ENCODE results near the gene STIM2. TPM values are rescaled to one million over a fixed set of nuclear protein-coding genes. Genes with fewer than 3 reads are reported as not detected.
"Not testable (repeated sequence)": the region's sequence is repeated elsewhere in the genome, so short reads cannot be mapped to it uniquely, and the experiment has no call there.

Gene STIM2
- total and polyA plus RNA-seq, 2 of the 4 experiments (the other 2 are of a cell fraction), result 16.1 to 27.6 TPM

GRCh38 chr4:26860157-26860921 is at the start of gene STIM2 (continued):
- TF ChIP-seq CTCF (conservative IDR thresholded peaks at IDR 0.05; ENCODE audit: low read depth, low read length), result peak; percentile 44
- no peak for TF ChIP-seq USF2 (IDR thresholded peaks at IDR 0.05; ENCODE audit: low read depth, low read length)

DNA sequence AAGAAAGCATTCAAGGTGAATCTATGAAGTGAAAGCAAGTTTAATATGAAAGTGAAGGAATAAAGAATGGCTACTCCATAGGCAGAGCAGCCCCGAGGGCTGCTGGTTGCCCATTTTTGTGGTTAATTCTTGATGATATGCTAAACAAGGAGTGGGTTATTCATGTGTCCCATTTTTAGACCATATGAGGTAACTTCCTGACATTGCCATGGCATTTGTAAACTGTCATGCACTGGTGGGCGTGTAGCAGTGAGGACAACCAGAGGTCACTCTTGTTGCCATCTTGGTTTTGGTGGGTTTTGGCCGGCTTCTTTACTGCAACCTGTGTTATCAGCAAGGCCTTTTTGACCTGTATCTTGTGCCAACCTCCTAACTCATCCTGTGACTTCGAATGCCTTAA is 49.1 kb upstream of the STIM2 start:
- H2BK20ac ChIP-seq (ENCODE audit: low read depth, low read length); H3K27me3 ChIP-seq (ENCODE audit: control insufficient read depth, insufficient read depth, low read length); H3K79me1 ChIP-seq (ENCODE audit: low read depth in 1 of 2, low read length in 2 of 2); BruUV-seq (replicated peaks); H2BK120ac ChIP-seq (ENCODE audit: low read depth, low read length); H2BK15ac ChIP-seq (ENCODE audit: low read depth, low read length); H2BK5ac ChIP-seq (ENCODE audit: low read depth, low read length, poor library complexity, severe bottlenecking); H3K4me2 ChIP-seq (ENCODE audit: low read depth, low read length); H3K27ac ChIP-seq (ENCODE audit: insufficient read depth, low read length); intact Hi-C loops (cut with micrococcal nuclease); CTCF ChIA-PET; H4K8ac ChIP-seq (ENCODE audit: low read depth in 2 of 2, low read length in 2 of 2); H3K9me1 ChIP-seq (ENCODE audit: insufficient read depth, low read length); H4K5ac ChIP-seq (ENCODE audit: low read depth, low read length); H3K9me3 ChIP-seq (ENCODE audit: control insufficient read depth, insufficient read depth, low read length); H3K36me3 ChIP-seq (ENCODE audit: control insufficient read depth, insufficient read depth, low read length); H4K91ac ChIP-seq (ENCODE audit: insufficient read depth, low read depth, low read length); DNase-seq; in situ Hi-C loops (cut with MboI; ENCODE audit: low sequenced_read_pairs); H3K14ac ChIP-seq (replicated peaks; ENCODE audit: low read depth, low read length); H2AFZ ChIP-seq (replicated peaks; ENCODE audit: low read length, poor library complexity); H3K4me1 ChIP-seq (ENCODE audit: control insufficient read depth, insufficient read depth, low read length); H2AK9ac ChIP-seq (replicated peaks; ENCODE audit: low read depth, low read length, poor library complexity); H3K23ac ChIP-seq (ENCODE audit: low read depth, low read length); H3K9ac ChIP-seq (ENCODE audit: low read depth, low read length); H2AK5ac ChIP-seq (ENCODE audit: low read depth, low read length); H3K18ac ChIP-seq (ENCODE audit: low read depth, low read length); H3K4ac ChIP-seq (ENCODE audit: low read depth, low read length); H3K56ac ChIP-seq (ENCODE audit: extremely low read depth, insufficient read depth, low read length); POLR2A ChIA-PET (ENCODE audit: unreplicated experiment); H3K4me3 ChIP-seq (ENCODE audit: insufficient read depth, low read depth, low read length); dilution Hi-C loops (cut with HindIII; ENCODE audit: low sequenced_read_pairs, unreplicated experiment); H4K20me1 ChIP-seq (ENCODE audit: insufficient read depth, low read length); ATAC-seq (ENCODE audit: low read depth): not testable (repeated sequence)
- WGBS, 2 experiments (ENCODE audit: extremely low coverage in 2 of 2, insufficient read length in 1 of 2), result no CpG with 5 or more reads among the region's 4 CpGs
